ENCODE data around the gene HIRA. TPM values are rescaled to one million over a fixed set of nuclear protein-coding genes. Genes with fewer than 3 reads are reported as not detected.

Gene HIRA
- polyA plus RNA-seq, 2 of the 4 experiments (the other 2 are of a cell fraction) = 12.3 to 16.6 TPM

GRCh38 chr22:19442166-19442565 is 10.6 kb upstream of the HIRA start:
- H3K4me2 ChIP-seq = no peak overlapping the region
- no peak overlapping the region for H3K4me3 ChIP-seq
- FAIRE-seq (no peak), DNase-seq (ENCODE audit: low read depth in 1 of 2, low spot score in 1 of 2) (no peak), ATAC-seq (no peak)
- TF ChIP-seq CHD4 (IDR thresholded peaks at IDR 0.05; ENCODE audit: borderline replicate concordance) = no peak
- no peak for TF ChIP-seq SMC3 (IDR thresholded peaks at IDR 0.05)
- TF ChIP-seq CHD2 (IDR thresholded peaks at IDR 0.05; ENCODE audit: low read length, partially characterized antibody) = no peak
- TF ChIP-seq ELK1 (IDR thresholded peaks at IDR 0.05; ENCODE audit: low read depth, low read length) = no peak
- TF ChIP-seq CBX2 (IDR thresholded peaks at IDR 0.05; ENCODE audit: borderline replicate concordance, low read depth) = no peak
- no peak for TF ChIP-seq PBX3 (IDR thresholded peaks at IDR 0.05)
- TF ChIP-seq MAZ (IDR thresholded peaks at IDR 0.05; ENCODE audit: borderline replicate concordance, low read depth, low read length) = no peak
- no peak for TF ChIP-seq JUN (IDR thresholded peaks at IDR 0.05)
- no peak for TF ChIP-seq NR3C1 (IDR thresholded peaks at IDR 0.05)
- TF ChIP-seq ZFP36 (IDR thresholded peaks at IDR 0.05; ENCODE audit: borderline replicate concordance, partially characterized antibody) = no peak
- TF ChIP-seq TFCP2L1 (CRISPR knock-in tag; IDR thresholded peaks at IDR 0.05) = no peak
- no peak for TF ChIP-seq GATA3 (IDR thresholded peaks at IDR 0.05; ENCODE audit: borderline replicate concordance)
- TF ChIP-seq EHF (CRISPR knock-in tag; IDR thresholded peaks at IDR 0.05) = no peak
- H3K27ac ChIP-seq = no peak overlapping the region
- H3K4me1 ChIP-seq = peaks cover 5% of the 10 kb centered on the region; the same call in 1 of the 3 replicates
- CTCF ChIA-PET = no interaction called here
- H3K9me3 ChIP-seq = no peaks in the 10 kb centered on the region
- WGBS (ENCODE audit: missing lambda C conversion rate) = 94% methylated on average over 2 of the region's 2 CpGs
- POLR2A ChIA-PET = no interaction called here

- ATAC-seq = no peak
- ChIA-PET CTCF (no interaction called here), POLR2A (no interaction called here)
- Histone ChIP-seq H3K9me3 (no peaks in the 10 kb centered on the region), H3K4me1 (no peaks in the 10 kb centered on the region; the same call in 2 of the 3 replicates), H3K4me2 (no peak overlapping the region), H3K4me3 (no peak overlapping the region), H3K27ac (no peak overlapping the region)
- 95% methylated on average over 6 of the region's 8 CpGs for WGBS (ENCODE audit: missing lambda C conversion rate)
- TF ChIP-seq USF2 (IDR thresholded peaks at IDR 0.05) (no peak), FOSB (CRISPR knock-in tag; IDR thresholded peaks at IDR 0.05) (no peak), HOXA7 (CRISPR knock-in tag; IDR thresholded peaks at IDR 0.05) (no peak), ZFP36 (IDR thresholded peaks at IDR 0.05; ENCODE audit: borderline replicate concordance, partially characterized antibody) (no peak), PBX3 (IDR thresholded peaks at IDR 0.05) (no peak), RNF2 (IDR thresholded peaks at IDR 0.05; ENCODE audit: borderline replicate concordance, low read depth) (no peak), TP53 (CRISPR knock-in tag; IDR thresholded peaks at IDR 0.05) (no peak), E2F6 (IDR thresholded peaks at IDR 0.05; ENCODE audit: borderline replicate concordance, low read depth) (no peak), MAZ (IDR thresholded peaks at IDR 0.05; ENCODE audit: borderline replicate concordance, low read depth, low read length) (no peak), CBX8 (IDR thresholded peaks at IDR 0.05) (no peak)
- no peak for FAIRE-seq
- no peak for DNase-seq (ENCODE audit: low read depth in 1 of 2, low spot score in 1 of 2)
Observed at GRCh38 chr22:19440411-19441195, 9.1 kb upstream of the HIRA start.

All from A549 (cell line).